H9 (cell line): ENCODE measurements around the gene C2CD4A. TPM values are rescaled to one million over a fixed set of nuclear protein-coding genes. Genes with fewer than 3 reads are reported as not detected.

Experiments
- DNase-seq: peaks from one replicate; pipeline ENCODE4 v3.0.0-alpha.2; 2017
- H2AFZ ChIP-seq: one replicate; pipeline ENCODE4 v1.6.1; 2013; ENCODE audit warnings: mild to moderate bottlenecking, low read length, control low read depth, moderate library complexity
- H2AK5ac ChIP-seq: 2 replicates; pipeline ENCODE4 v1.6.1; 2013; ENCODE audit warnings: low read length, control low read depth, mixed read lengths; ENCODE audit not compliant: insufficient read length
- H2BK120ac ChIP-seq: one replicate; pipeline ENCODE4 v1.6.1; 2013; ENCODE audit warnings: low read depth, mild to moderate bottlenecking, low read length, control low read depth, inconsistent platforms; ENCODE audit not compliant: poor library complexity, severe bottlenecking
- H2BK12ac ChIP-seq: 2 replicates; pipeline ENCODE4 v1.6.1; 2013; ENCODE audit warnings: low read length, control low read depth, mixed read lengths, low read depth; ENCODE audit not compliant: insufficient read length
- H2BK15ac ChIP-seq: 2 replicates; pipeline ENCODE4 v1.6.1; 2013; ENCODE audit warnings: low read depth, low read length, control low read depth
- H2BK20ac ChIP-seq: one replicate; pipeline ENCODE4 v1.6.1; 2013; ENCODE audit warnings: low read depth, mild to moderate bottlenecking, low read length, control low read depth, inconsistent platforms; ENCODE audit not compliant: poor library complexity, severe bottlenecking
- H2BK5ac ChIP-seq: 2 replicates; pipeline ENCODE4 v1.6.1; 2013; ENCODE audit warnings: low read length, control low read depth, mixed read lengths; ENCODE audit not compliant: insufficient read length
- H3K14ac ChIP-seq: 2 replicates; pipeline ENCODE4 v1.6.1; 2013; ENCODE audit warnings: low read length, control low read depth; ENCODE audit not compliant: insufficient read depth
- H3K18ac ChIP-seq: 2 replicates; pipeline ENCODE4 v1.6.1; 2013; ENCODE audit warnings: low read depth, mild to moderate bottlenecking, mixed read lengths, low read length, control low read depth; ENCODE audit not compliant: insufficient read length
- H3K23ac ChIP-seq: 2 replicates; pipeline ENCODE4 v1.6.1; 2013; ENCODE audit warnings: low read length, control low read depth, mixed read lengths, low read depth; ENCODE audit not compliant: insufficient read length
- H3K23me2 ChIP-seq: 2 replicates; pipeline ENCODE4 v1.6.1; 2013; ENCODE audit warnings: low read depth, mild to moderate bottlenecking, mixed read lengths, low read length, control low read depth; ENCODE audit not compliant: insufficient read length, poor library complexity, severe bottlenecking
- H3K27ac ChIP-seq: 2 replicates; pipeline ENCODE4 v1.5.1; 2013; ENCODE audit warnings: low read length, control low read depth, mixed read lengths, low read depth; ENCODE audit not compliant: insufficient read length
- H3K27me3 ChIP-seq: 2 replicates; pipeline ENCODE4 v1.6.1; 2013; ENCODE audit warnings: low read length, control low read depth, inconsistent platforms; ENCODE audit not compliant: insufficient read depth
- H3K4ac ChIP-seq: 2 replicates; pipeline ENCODE4 v1.6.1; 2013; ENCODE audit warnings: low read depth, mild to moderate bottlenecking, control low read depth, inconsistent platforms, low read length, moderate library complexity
- H3K4me1 ChIP-seq: 2 replicates; pipeline ENCODE4 v1.6.1; 2013; ENCODE audit warnings: low read length, control low read depth, inconsistent platforms; ENCODE audit not compliant: insufficient read depth
- H3K4me2 ChIP-seq: 2 replicates; pipeline ENCODE4 v1.6.1; 2013; ENCODE audit warnings: low read length, control low read depth, mixed read lengths; ENCODE audit not compliant: insufficient read length, insufficient read depth
- H3K56ac ChIP-seq: 2 replicates; pipeline ENCODE4 v1.6.1; 2013; ENCODE audit warnings: low read depth, mild to moderate bottlenecking, mixed read lengths, low read length, control low read depth; ENCODE audit not compliant: insufficient read length
- H3K79me1 ChIP-seq: 2 replicates; pipeline ENCODE4 v1.6.1; 2013; ENCODE audit warnings: low read depth, mild to moderate bottlenecking, moderate library complexity, low read length, control low read depth, inconsistent platforms; ENCODE audit not compliant: insufficient read depth, poor library complexity, severe bottlenecking
- H3K79me2 ChIP-seq: 2 replicates; pipeline ENCODE4 v1.6.1; 2013; ENCODE audit warnings: low read length, control low read depth, inconsistent platforms; ENCODE audit not compliant: insufficient read depth
- H3K9ac ChIP-seq: 2 replicates; pipeline ENCODE4 v1.6.1; 2013; ENCODE audit warnings: low read length, control low read depth, mixed read lengths; ENCODE audit not compliant: insufficient read length; ENCODE audit errors: extremely low read depth
- H3K9me3 ChIP-seq: one replicate; pipeline ENCODE4 v1.6.1; 2013; ENCODE audit warnings: low read depth, low read length, inconsistent platforms; ENCODE audit not compliant: control insufficient read depth
- H3T11ph ChIP-seq: one replicate; pipeline ENCODE4 v1.6.1; 2013; ENCODE audit warnings: mild to moderate bottlenecking, low read length, control low read depth, inconsistent platforms
- H4K20me1 ChIP-seq: one replicate; pipeline ENCODE4 v1.6.1; 2013; ENCODE audit not compliant: control insufficient read depth, insufficient read length, insufficient read depth
- H4K5ac ChIP-seq: 2 replicates; pipeline ENCODE4 v1.6.1; 2013; ENCODE audit warnings: low read depth, mild to moderate bottlenecking, mixed read lengths, low read length, control low read depth; ENCODE audit not compliant: insufficient read length
- H4K8ac ChIP-seq: replicated peaks from 2 replicates; pipeline ENCODE4 v1.6.1; 2013; ENCODE audit warnings: low read length, control low read depth, mixed read lengths, low read depth; ENCODE audit not compliant: insufficient read length
- H4K91ac ChIP-seq: 2 replicates; pipeline ENCODE4 v1.6.1; 2013; ENCODE audit warnings: low read depth, mild to moderate bottlenecking, moderate library complexity, mixed read lengths, low read length, control low read depth; ENCODE audit not compliant: insufficient read length
- H3K27ac Mint-ChIP-seq, 3 experiments: 2 replicates in 2 of 3; 3 replicates in 1 of 3; pipeline ENCODE4 v1.8.0; 2020 to 2021; ENCODE audit warnings: mixed read lengths in 3 of 3, mild to moderate bottlenecking in 1 of 3, moderate library complexity in 1 of 3
- H3K27me3 Mint-ChIP-seq: 2 replicates; pipeline ENCODE4 v1.8.0; 2021; ENCODE audit warnings: low read depth, mild to moderate bottlenecking, moderate library complexity, mixed read lengths
- H3K36me3 Mint-ChIP-seq, 3 experiments: 2 replicates in 2 of 3; 3 replicates in 1 of 3; pipeline ENCODE4 v1.8.0; 2020 to 2021; ENCODE audit warnings: low read depth in 3 of 3, mixed read lengths in 3 of 3; ENCODE audit not compliant: insufficient read depth in 1 of 3
- H3K4me1 Mint-ChIP-seq, 2 experiments: 2 replicates each; pipeline ENCODE4 v1.8.0; 2020; ENCODE audit warnings: mixed read lengths in 2 of 2
- H3K4me3 Mint-ChIP-seq, 2 experiments: 2 replicates in 1 of 2; 3 replicates in 1 of 2; pipeline ENCODE4 v1.8.0; 2020 to 2021; ENCODE audit warnings: mild to moderate bottlenecking in 2 of 2, mixed read lengths in 2 of 2, moderate library complexity in 1 of 2
- H3K9me3 Mint-ChIP-seq, 2 experiments: 2 replicates in 1 of 2; 3 replicates in 1 of 2; pipeline ENCODE4 v1.8.0; 2020; ENCODE audit warnings: mild to moderate bottlenecking in 2 of 2, mixed read lengths in 2 of 2, moderate library complexity in 1 of 2
- WGBS: extraction: QIAGEN DNeasy Blood & Tissue Kit; methylation state at CpG from one replicate; pipeline ENCODE4 v1.1.7; 2013; ENCODE audit warnings: missing lambda C conversion rate, low lambda C conversion rate, mixed read lengths; ENCODE audit not compliant: insufficient read length; ENCODE audit errors: extremely low coverage; 5-methylcytosine and 5-hydroxymethylcytosine counted together
- total RNA-seq: library from RNA; stranded (reverse); gene quantifications from 2 replicates; pipeline ENCODE4 v1.2.1, GENCODE V29; 2021
- TF ChIP-seq, protein P1 (sequence below): fragments of 200-600 bp; sonication (generic); conservative IDR thresholded peaks from 3 replicates; pipeline ENCODE4 v1.8.0; 2021; ENCODE audit warnings: antibody characterized with exemption, mild to moderate bottlenecking

Gene C2CD4A
- total RNA-seq, 1 experiment from 2014 or later: not detected

DNA sequence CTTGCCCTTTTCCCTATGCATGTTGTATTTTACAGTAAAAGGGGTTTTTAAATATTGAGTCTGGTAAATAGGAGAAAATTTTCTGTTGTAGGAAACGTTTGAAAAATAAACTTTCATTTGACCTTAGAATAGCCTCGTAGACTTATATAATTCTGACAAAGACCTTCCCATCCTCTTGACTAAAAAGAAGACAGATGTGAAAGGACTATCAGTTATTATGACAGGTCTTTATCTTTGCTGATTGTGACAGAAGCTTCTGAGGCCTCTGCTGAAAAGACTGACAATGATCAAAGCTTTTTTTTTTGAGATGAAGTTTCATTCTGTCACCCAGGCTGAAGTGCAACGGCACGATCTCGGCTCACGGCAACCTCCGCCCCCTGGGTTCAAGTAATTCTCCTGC is 24.2 kb downstream of the C2CD4A start:
- H3K27ac Mint-ChIP-seq: no peak overlapping the region
- Histone ChIP-seq H3K79me2 (no peaks in the 10 kb centered on the region), H4K91ac (no peak overlapping the region), H2AK5ac (no peak overlapping the region), H3K23ac (no peak overlapping the region), H4K8ac (no peak overlapping the region), H3K9ac (no peak overlapping the region), H2BK15ac (no peak overlapping the region), H3K27ac (no peak overlapping the region), H3K56ac (no peak overlapping the region), H3K23me2 (no peaks in the 10 kb centered on the region), H2BK12ac (no peak overlapping the region), H2BK120ac (no peak overlapping the region), H3K4ac (no peak overlapping the region), H2BK5ac (no peak overlapping the region), H3K27me3 (no peaks in the 10 kb centered on the region), H3K79me1 (no peaks in the 10 kb centered on the region), H3K4me2 (no peak overlapping the region), H3K14ac (no peak overlapping the region), H2BK20ac (no peak overlapping the region), H2AFZ (no peak overlapping the region), H3K4me1 (no peaks in the 10 kb centered on the region), H3K9me3 (no peaks in the 10 kb centered on the region), H4K5ac (no peak overlapping the region), H3K18ac (no peak overlapping the region), H3T11ph (no peak overlapping the region), H4K20me1 (no peaks in the 10 kb centered on the region)
- no peak for DNase-seq
- TF ChIP-seq, protein P1, sequence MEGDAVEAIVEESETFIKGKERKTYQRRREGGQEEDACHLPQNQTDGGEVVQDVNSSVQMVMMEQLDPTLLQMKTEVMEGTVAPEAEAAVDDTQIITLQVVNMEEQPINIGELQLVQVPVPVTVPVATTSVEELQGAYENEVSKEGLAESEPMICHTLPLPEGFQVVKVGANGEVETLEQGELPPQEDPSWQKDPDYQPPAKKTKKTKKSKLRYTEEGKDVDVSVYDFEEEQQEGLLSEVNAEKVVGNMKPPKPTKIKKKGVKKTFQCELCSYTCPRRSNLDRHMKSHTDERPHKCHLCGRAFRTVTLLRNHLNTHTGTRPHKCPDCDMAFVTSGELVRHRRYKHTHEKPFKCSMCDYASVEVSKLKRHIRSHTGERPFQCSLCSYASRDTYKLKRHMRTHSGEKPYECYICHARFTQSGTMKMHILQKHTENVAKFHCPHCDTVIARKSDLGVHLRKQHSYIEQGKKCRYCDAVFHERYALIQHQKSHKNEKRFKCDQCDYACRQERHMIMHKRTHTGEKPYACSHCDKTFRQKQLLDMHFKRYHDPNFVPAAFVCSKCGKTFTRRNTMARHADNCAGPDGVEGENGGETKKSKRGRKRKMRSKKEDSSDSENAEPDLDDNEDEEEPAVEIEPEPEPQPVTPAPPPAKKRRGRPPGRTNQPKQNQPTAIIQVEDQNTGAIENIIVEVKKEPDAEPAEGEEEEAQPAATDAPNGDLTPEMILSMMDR: no peak
- H3K4me3 Mint-ChIP-seq: no peak overlapping the region
- WGBS: no CpG with 5 or more reads among the region's 7 CpGs
- H3K4me1 Mint-ChIP-seq: no peaks in the 10 kb centered on the region
- no peaks in the 10 kb centered on the region for H3K36me3 Mint-ChIP-seq
- no peaks in the 10 kb centered on the region for H3K27me3 Mint-ChIP-seq
- no peaks in the 10 kb centered on the region for H3K9me3 Mint-ChIP-seq
